ENCODE measurements around the gene MEF2A. TPM values are rescaled to one million over a fixed set of nuclear protein-coding genes. Genes with fewer than 3 reads are reported as not detected.
A peak's percentile ranks its signal among the peaks of the same experiment; 100 is the strongest.
"Not testable (repeated sequence)": the region's sequence is repeated elsewhere in the genome, so short reads cannot be mapped to it uniquely, and the experiment has no call there.

Gene MEF2A
- total and polyA plus RNA-seq, 4 experiments from 2014 or later: 11.4 to 27.8 (median 22.7) TPM

GRCh38 chr15:99731336-99732123 lies 165.7 kb downstream of the MEF2A start:
- peaks cover 14% of the 10 kb centered on the region for H3K4me1 ChIP-seq (ENCODE audit: insufficient read depth, low read length)
- H3K27ac ChIP-seq (ENCODE audit: low read depth, low read length): no peak overlapping the region
- H3K4me3 ChIP-seq (ENCODE audit: low read length in 2 of 2): no peak overlapping the region
- intact Hi-C loops (cut with micrococcal nuclease): loop anchor here (2.0 to 10.0 kb wide), 4 partner anchors 193 to 1079 kb away; partner anchors contain the start of genes ASB7 and LINS1
- Mint-ChIP-seq H3K4me1 (peaks cover 12 to 24% (median 16%) of the 10 kb centered on the region in 4 donors), H3K27me3 (no peaks in the 10 kb centered on the region), H3K9me3 (no peaks in the 10 kb centered on the region), H3K4me3 (peak overlapping the region; percentile 83 to 95 (median 87)), H3K27ac (peak overlapping the region in 2 of 7 donors; percentile 80 to 88), H3K36me3 (peaks cover 3 to 16% of the 10 kb centered on the region in 2 donors)
- peaks cover 13% of the 10 kb centered on the region for H3K36me3 ChIP-seq (ENCODE audit: insufficient read depth, low read length)
- POLR2A ChIA-PET (ENCODE audit: partially characterized antibody): interaction anchor here (1.0 kb wide), 1 partner anchor 166 kb away, joined by 3 read pairs; the partner anchor contains the start of gene MEF2A
- H3K27me3 ChIP-seq (ENCODE audit: insufficient read depth, low read length): no peaks in the 10 kb centered on the region
- no peaks in the 10 kb centered on the region for H3K9me3 ChIP-seq (ENCODE audit: control insufficient read depth in 1 of 2, low read length in 2 of 2)
- CTCF ChIA-PET (ENCODE audit: partially characterized antibody): interaction anchor here (0.5 to 3.2 kb wide), 4 partner anchors 15 to 846 kb away, joined by 3 to 18 read pairs (median 6); no protein-coding TSS in a partner anchor
- no peak for DNase-seq

- H3K27ac ChIP-seq (ENCODE audit: low read depth, low read length): peak overlapping the region; percentile 46
- H3K4me3 ChIP-seq (ENCODE audit: low read length in 2 of 2): peak overlapping the region; percentile 6 to 67
- H3K9me3 Mint-ChIP-seq: no peaks in the 10 kb centered on the region
- ChIA-PET CTCF (ENCODE audit: partially characterized antibody) (interaction anchor here (1.0 to 3.2 kb wide), 5 partner anchors 16 to 463 kb away, joined by 3 to 18 read pairs (median 5); no protein-coding TSS in a partner anchor), POLR2A (ENCODE audit: partially characterized antibody) (interaction anchor here (0.6 to 1.9 kb wide), 7 partner anchors 11 to 478 kb away, joined by 3 to 21 read pairs (median 6); partner anchors contain the start of gene MEF2A)
- peaks cover 14% of the 10 kb centered on the region for H3K4me1 ChIP-seq (ENCODE audit: insufficient read depth, low read length)
- DNase-seq: no peak
- peaks cover 3 to 12% of the 10 kb centered on the region in 2 donors for H3K36me3 Mint-ChIP-seq
- peaks cover 12 to 24% (median 16%) of the 10 kb centered on the region in 4 donors for H3K4me1 Mint-ChIP-seq
- H3K27me3 ChIP-seq (ENCODE audit: insufficient read depth, low read length): no peaks in the 10 kb centered on the region
- no peaks in the 10 kb centered on the region for H3K27me3 Mint-ChIP-seq
- H3K27ac Mint-ChIP-seq: peak overlapping the region; percentile 57 to 88 (median 80)
- H3K9me3 ChIP-seq (ENCODE audit: control insufficient read depth in 1 of 2, low read length in 2 of 2): no peaks in the 10 kb centered on the region
- H3K36me3 ChIP-seq (ENCODE audit: insufficient read depth, low read length): peaks cover 13% of the 10 kb centered on the region
- intact Hi-C loops (cut with micrococcal nuclease): loop anchor here (2.0 to 10.0 kb wide), 4 partner anchors 193 to 1080 kb away; partner anchors contain the start of genes ASB7 and LINS1
- H3K4me3 Mint-ChIP-seq: peak overlapping the region; percentile 83 to 95 (median 87)
Measured at GRCh38 chr15:99732124-99732750, 166.5 kb downstream of the MEF2A start.

DNA sequence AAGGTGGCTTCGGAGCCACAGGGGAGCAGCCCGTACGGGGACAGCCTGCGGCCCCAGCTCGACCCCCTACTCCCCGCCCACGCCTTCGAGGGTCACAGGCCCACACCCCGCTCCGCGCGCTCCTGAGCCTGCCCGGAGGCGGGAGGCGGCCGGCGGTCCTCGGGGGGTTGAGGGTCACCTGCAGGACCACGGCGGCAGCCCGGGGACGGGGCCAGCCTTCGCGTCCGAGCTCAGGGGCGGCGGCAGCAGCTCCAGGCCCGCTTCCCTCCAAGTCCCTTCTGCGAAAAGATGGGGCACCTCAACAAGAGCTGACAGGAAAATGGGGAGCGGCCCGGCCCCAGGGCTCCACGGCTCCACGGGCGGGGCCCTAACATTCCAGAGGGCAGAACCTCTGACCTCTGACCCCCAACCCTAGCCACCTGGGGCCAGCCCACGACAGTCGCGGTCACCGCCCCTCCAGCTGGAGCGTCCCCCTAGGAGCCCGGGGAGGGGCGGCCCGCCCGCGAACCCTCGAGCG lies 167.0 kb downstream of the MEF2A start:
- H3K27me3 ChIP-seq (ENCODE audit: insufficient read depth, low read length): no peaks in the 10 kb centered on the region
- peak overlapping the region; percentile 6 to 67 for H3K4me3 ChIP-seq (ENCODE audit: low read length in 2 of 2)
- peak overlapping the region; percentile 46 for H3K27ac ChIP-seq (ENCODE audit: low read depth, low read length)
- intact Hi-C loops (cut with micrococcal nuclease): loop anchor here (1.0 to 10.0 kb wide), 7 partner anchors 26 to 1081 kb away; partner anchors contain the start of genes ASB7, LINS1, LRRC28 and MEF2A
- POLR2A ChIA-PET (ENCODE audit: partially characterized antibody): interaction anchor here (0.6 to 1.9 kb wide), 14 partner anchors 12 to 1562 kb away, joined by 3 to 21 read pairs (median 5); partner anchors contain the start of genes LRRC28, MEF2A and SNRPA1
- peaks cover 14% of the 10 kb centered on the region for H3K4me1 ChIP-seq (ENCODE audit: insufficient read depth, low read length)
- H3K36me3 ChIP-seq (ENCODE audit: insufficient read depth, low read length): peaks cover 13% of the 10 kb centered on the region
- CTCF ChIA-PET (ENCODE audit: partially characterized antibody): interaction anchor here (1.0 to 3.2 kb wide), 6 partner anchors 16 to 477 kb away, joined by 3 to 18 read pairs (median 4); no protein-coding TSS in a partner anchor
- no peaks in the 10 kb centered on the region for H3K9me3 Mint-ChIP-seq
- H3K27me3 Mint-ChIP-seq: no peaks in the 10 kb centered on the region
- DNase-seq: peak in 1 of 5 donors; percentile 8
- H3K4me1 Mint-ChIP-seq: peaks cover 12 to 24% (median 16%) of the 10 kb centered on the region in 4 donors
- peak overlapping the region; percentile 83 to 95 (median 87) for H3K4me3 Mint-ChIP-seq
- peak overlapping the region in 6 of 7 donors; percentile 57 to 88 (median 82) for H3K27ac Mint-ChIP-seq
- H3K36me3 Mint-ChIP-seq: peaks cover 3 to 8% of the 10 kb centered on the region in 2 donors
- no peaks in the 10 kb centered on the region for H3K9me3 ChIP-seq (ENCODE audit: control insufficient read depth in 1 of 2, low read length in 2 of 2)

- Mint-ChIP-seq H3K4me1 (peaks cover 12 to 24% (median 16%) of the 10 kb centered on the region in 4 donors), H3K27ac (peak within 1 kb of the TSS; percentile 80 to 97 (median 88)), H3K27me3 (no peaks in the 10 kb centered on the region), H3K4me3 (peak within 1 kb of the TSS; percentile 83 to 95 (median 87)), H3K36me3 (peaks cover 3 to 4% of the 10 kb centered on the region in 2 donors), H3K9me3 (no peaks in the 10 kb centered on the region)
- no peaks in the 10 kb centered on the region for H3K9me3 ChIP-seq (ENCODE audit: control insufficient read depth in 1 of 2, low read length in 2 of 2)
- ChIA-PET POLR2A (ENCODE audit: partially characterized antibody) (interaction anchor here (0.6 to 1.9 kb wide), 14 partner anchors 12 to 1561 kb away, joined by 3 to 21 read pairs (median 5); partner anchors contain the start of genes LRRC28, MEF2A and SNRPA1), CTCF (ENCODE audit: partially characterized antibody) (interaction anchor here (1.0 to 3.2 kb wide), 6 partner anchors 17 to 478 kb away, joined by 3 to 18 read pairs (median 4); no protein-coding TSS in a partner anchor)
- H3K27ac ChIP-seq (ENCODE audit: low read depth, low read length): peak within 1 kb of the TSS; percentile 46
- H3K4me3 ChIP-seq (ENCODE audit: low read length in 2 of 2): peak within 1 kb of the TSS; percentile 6 to 67
- intact Hi-C loops (cut with micrococcal nuclease): loop anchor here (1.0 to 10.0 kb wide), 7 partner anchors 26 to 1081 kb away; partner anchors contain the start of genes ASB7, LINS1, LRRC28 and MEF2A
- H3K4me1 ChIP-seq (ENCODE audit: insufficient read depth, low read length): peaks cover 14% of the 10 kb centered on the region
- peak; percentile 95 to 97 (median 96) for DNase-seq
- H3K36me3 ChIP-seq (ENCODE audit: insufficient read depth, low read length): peaks cover 7% of the 10 kb centered on the region
- H3K27me3 ChIP-seq (ENCODE audit: insufficient read depth, low read length): no peaks in the 10 kb centered on the region
Measured at GRCh38 chr15:99733268-99734039, 167.7 kb downstream of the MEF2A start, which contains the start of gene LYSMD4. LYSMD4 (minus strand) TSS chr15:99733437; CDS start chr15:99731999, 1,438 bp downstream.

GRCh38 chr15:99734040-99734291 lies 168.2 kb downstream of the MEF2A start:
- peak overlapping the region in 1 of 2 donors; percentile 67 for H3K4me3 ChIP-seq (ENCODE audit: low read length in 2 of 2)

DNA sequence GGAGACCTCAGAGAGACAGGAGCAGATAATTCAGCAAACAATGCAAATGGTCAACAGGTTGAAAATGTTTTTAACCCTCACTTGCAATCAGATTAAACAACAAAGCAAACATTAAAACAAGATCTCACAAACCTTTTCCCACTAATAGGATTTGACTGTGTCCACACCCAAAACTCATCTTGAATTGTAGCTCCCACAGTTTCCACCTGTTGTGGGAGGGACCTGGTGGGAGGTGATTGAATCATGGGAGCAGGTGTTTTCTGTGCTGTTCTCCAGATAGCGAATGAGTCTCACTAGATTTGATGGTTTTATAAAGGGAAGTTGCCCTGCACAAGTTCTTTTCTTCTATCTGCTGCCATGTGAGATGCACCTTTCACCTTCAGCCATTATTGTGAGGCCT lies 168.8 kb downstream of the MEF2A start:
- peak overlapping the region in 5 of 8 donors; percentile 17 to 62 (median 39) for H3K4me3 Mint-ChIP-seq
- POLR2A ChIA-PET (ENCODE audit: partially characterized antibody): no interaction called here
- H3K27me3 Mint-ChIP-seq: no peaks in the 10 kb centered on the region

More at GRCh38 chr15:99734040-99734291, 168.2 kb downstream of the MEF2A start:
- Histone ChIP-seq H3K4me1 (ENCODE audit: insufficient read depth, low read length) (peaks cover 14% of the 10 kb centered on the region), H3K27ac (ENCODE audit: low read depth, low read length) (peak overlapping the region; percentile 41)
- Mint-ChIP-seq H3K4me1 (peaks cover 12 to 24% (median 16%) of the 10 kb centered on the region in 4 donors), H3K27ac (peak overlapping the region; percentile 67 to 97 (median 88)), H3K4me3 (peak overlapping the region; percentile 65 to 84 (median 76))
- not testable (repeated sequence) for H3K36me3 Mint-ChIP-seq; DNase-seq; H3K27me3 ChIP-seq (ENCODE audit: insufficient read depth, low read length); H3K36me3 ChIP-seq (ENCODE audit: insufficient read depth, low read length); H3K27me3 Mint-ChIP-seq; H3K9me3 Mint-ChIP-seq; H3K9me3 ChIP-seq (ENCODE audit: control insufficient read depth in 1 of 2, low read length in 2 of 2)
- intact Hi-C loops (cut with micrococcal nuclease): loop anchor here (5.0 to 10.0 kb wide), 3 partner anchors 191 to 1082 kb away; no protein-coding TSS in a partner anchor
- CTCF ChIA-PET (ENCODE audit: partially characterized antibody): interaction anchor here (1.6 to 4.2 kb wide), 3 partner anchors 22 to 461 kb away, joined by 5 to 18 read pairs (median 16); no protein-coding TSS in a partner anchor
- POLR2A ChIA-PET (ENCODE audit: partially characterized antibody): interaction anchor here (0.8 to 1.9 kb wide), 7 partner anchors 13 to 1561 kb away, joined by 3 to 21 read pairs (median 6); partner anchors contain the start of genes LRRC28, MEF2A and SNRPA1

More for the DNA sequence above, 168.8 kb downstream of the MEF2A start:
- Mint-ChIP-seq H3K36me3 (peaks cover 3% of the 10 kb centered on the region in 2 donors), H3K9me3 (no peaks in the 10 kb centered on the region), H3K27ac (peak overlapping the region in 3 of 7 donors; percentile 42 to 67 (median 48)), H3K4me1 (peaks cover 12 to 24% (median 16%) of the 10 kb centered on the region in 4 donors)
- CTCF ChIA-PET (ENCODE audit: partially characterized antibody): interaction anchor here (3.2 to 4.2 kb wide), 2 partner anchors 22 to 31 kb away, joined by 16 to 18 read pairs; no protein-coding TSS in a partner anchor
- no peaks in the 10 kb centered on the region for H3K9me3 ChIP-seq (ENCODE audit: control insufficient read depth in 1 of 2, low read length in 2 of 2)
- peaks cover 14% of the 10 kb centered on the region for H3K4me1 ChIP-seq (ENCODE audit: insufficient read depth, low read length)
- DNase-seq: no peak
- no peaks in the 10 kb centered on the region for H3K36me3 ChIP-seq (ENCODE audit: insufficient read depth, low read length)
- no peak overlapping the region for H3K4me3 ChIP-seq (ENCODE audit: low read length in 2 of 2)
- intact Hi-C loops (cut with micrococcal nuclease): loop anchor here (5.0 to 10.0 kb wide), 3 partner anchors 190 to 1082 kb away; no protein-coding TSS in a partner anchor
- no peak overlapping the region for H3K27ac ChIP-seq (ENCODE audit: low read depth, low read length)
- H3K27me3 ChIP-seq (ENCODE audit: insufficient read depth, low read length): no peaks in the 10 kb centered on the region
